HG03575 (cell line): ENCODE results near the gene AIF1.
A peak's percentile ranks its signal among the peaks of the same experiment; 100 is the strongest.

Experiments
- ATAC-seq: cut with Tn5 transposase; IDR thresholded peaks from one replicate; pipeline ENCODE4 v1.9.1; 2021; ENCODE audit not compliant: unreplicated experiment, insufficient number of reproducible peaks, low FRiP score; ENCODE audit errors: extremely low read depth

Gene AIF1

GRCh38 chr6:31614684-31615578 is at the start of gene AIF1:
Gene AIF1 (plus strand): TSS chr6:31615234. CDS start chr6:31615330, 96 bp downstream.
- ATAC-seq: no peak

DNA sequence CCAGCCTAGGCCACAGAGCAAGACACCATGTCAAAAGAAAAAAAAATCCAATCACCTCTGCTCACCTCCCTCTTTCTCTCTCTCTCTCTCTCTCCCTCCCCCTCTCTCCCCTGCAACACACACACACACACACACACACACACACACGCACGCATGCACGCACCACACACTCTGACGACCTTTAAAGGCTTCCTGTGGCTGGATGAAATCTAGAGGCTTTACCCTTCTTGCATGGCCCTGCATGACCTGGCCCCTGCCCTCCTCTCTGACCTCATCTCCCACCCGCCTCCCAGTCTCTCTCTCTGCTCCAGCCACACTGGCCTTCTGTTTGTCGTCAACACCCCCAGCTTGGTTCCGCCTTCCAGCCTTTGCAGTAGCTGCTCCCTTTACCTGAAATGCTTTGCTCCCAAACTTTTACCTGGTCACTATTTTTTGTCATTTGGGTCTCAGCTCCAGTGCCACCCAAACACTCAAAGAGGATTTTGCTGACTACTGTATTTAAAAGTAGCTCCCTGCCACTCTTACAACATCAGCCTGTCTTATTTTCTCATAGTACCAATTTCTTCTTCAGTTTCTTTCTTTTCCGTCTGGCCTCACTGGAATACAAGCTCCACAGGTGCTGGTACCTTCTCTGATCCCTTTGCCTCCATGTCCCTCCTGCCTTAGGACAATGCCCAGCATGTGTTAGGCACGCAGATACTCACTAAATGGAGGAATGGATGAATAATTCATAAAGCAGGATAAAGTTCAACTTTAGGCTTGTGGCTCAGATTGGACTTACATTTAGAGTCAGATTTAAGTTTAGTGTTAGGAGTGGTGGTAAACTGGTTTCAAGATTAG is 47.3 kb upstream of the AIF1 start:
- no peak for ATAC-seq

GRCh38 chr6:31568537-31568961 is 46.5 kb upstream of the AIF1 start:
- ATAC-seq: peak; percentile 33

DNA sequence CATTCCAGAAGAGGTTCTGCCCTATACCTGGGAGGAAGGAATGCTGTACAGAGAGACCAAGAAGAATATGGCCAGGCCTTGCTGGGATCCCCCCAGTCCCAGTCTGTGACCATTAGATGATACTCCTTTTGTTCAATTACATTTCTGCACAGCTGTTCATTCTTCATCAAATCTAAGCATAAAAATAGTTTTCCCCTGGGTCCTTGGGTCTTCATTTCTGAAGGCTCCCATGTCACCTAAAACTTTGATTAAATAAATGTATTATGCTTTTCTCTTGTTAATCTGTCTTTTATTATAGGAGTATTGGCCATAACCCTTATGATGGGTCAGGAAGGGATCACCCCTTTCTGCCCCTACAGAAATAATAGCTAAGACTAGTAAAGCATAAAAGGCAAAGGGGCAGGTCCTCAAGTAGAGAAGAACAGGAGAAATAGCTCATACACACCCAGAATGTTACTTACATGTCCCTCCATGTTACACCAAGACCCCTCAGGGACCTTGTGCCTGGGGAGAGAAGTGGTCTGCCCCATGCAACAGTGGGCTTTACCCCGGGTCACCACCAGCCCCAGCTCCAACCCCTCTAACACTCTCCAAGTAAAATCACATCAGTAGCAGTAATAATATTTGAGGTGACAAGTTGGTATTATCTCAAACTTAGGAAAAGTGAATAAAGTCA is 45.0 kb upstream of the AIF1 start:
- no peak for ATAC-seq

- peak; percentile 27 for ATAC-seq
Observed at GRCh38 chr6:31572041-31572911, 42.8 kb upstream of the AIF1 start, which contains the start of gene LTA. Gene LTA (plus strand): TSS chr6:31572289. CDS start chr6:31572743, 454 bp downstream.

DNA sequence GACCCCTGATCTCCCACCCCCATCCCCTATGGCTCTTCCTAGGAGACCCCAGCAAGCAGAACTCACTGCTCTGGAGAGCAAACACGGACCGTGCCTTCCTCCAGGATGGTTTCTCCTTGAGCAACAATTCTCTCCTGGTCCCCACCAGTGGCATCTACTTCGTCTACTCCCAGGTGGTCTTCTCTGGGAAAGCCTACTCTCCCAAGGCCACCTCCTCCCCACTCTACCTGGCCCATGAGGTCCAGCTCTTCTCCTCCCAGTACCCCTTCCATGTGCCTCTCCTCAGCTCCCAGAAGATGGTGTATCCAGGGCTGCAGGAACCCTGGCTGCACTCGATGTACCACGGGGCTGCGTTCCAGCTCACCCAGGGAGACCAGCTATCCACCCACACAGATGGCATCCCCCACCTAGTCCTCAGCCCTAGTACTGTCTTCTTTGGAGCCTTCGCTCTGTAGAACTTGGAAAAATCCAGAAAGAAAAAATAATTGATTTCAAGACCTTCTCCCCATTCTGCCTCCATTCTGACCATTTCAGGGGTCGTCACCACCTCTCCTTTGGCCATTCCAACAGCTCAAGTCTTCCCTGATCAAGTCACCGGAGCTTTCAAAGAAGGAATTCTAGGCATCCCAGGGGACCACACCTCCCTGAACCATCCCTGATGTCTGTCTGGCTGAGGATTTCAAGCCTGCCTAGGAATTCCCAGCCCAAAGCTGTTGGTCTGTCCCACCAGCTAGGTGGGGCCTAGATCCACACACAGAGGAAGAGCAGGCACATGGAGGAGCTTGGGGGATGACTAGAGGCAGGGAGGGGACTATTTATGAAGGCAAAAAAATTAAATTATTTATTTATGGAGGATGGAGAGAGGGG is 41.6 kb upstream of the AIF1 start:
- no peak for ATAC-seq

DNA sequence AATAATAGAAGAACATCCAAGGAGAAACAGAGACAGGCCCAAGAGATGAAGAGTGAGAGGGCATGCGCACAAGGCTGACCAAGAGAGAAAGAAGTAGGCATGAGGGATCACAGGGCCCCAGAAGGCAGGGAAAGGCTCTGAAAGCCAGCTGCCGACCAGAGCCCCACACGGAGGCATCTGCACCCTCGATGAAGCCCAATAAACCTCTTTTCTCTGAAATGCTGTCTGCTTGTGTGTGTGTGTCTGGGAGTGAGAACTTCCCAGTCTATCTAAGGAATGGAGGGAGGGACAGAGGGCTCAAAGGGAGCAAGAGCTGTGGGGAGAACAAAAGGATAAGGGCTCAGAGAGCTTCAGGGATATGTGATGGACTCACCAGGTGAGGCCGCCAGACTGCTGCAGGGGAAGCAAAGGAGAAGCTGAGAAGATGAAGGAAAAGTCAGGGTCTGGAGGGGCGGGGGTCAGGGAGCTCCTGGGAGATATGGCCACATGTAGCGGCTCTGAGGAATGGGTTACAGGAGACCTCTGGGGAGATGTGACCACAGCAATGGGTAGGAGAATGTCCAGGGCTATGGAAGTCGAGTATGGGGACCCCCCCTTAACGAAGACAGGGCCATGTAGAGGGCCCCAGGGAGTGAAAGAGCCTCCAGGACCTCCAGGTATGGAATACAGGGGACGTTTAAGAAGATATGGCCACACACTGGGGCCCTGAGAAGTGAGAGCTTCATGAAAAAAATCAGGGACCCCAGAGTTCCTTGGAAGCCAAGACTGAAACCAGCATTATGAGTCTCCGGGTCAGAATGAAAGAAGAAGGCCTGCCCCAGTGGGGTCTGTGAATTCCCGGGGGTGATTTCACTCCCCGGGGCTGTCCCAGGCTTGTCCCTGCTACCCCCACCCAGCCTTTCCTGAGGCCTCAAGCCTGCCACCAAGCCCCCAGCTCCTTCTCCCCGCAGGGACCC is 40.6 kb upstream of the AIF1 start:
- ATAC-seq: no peak

GRCh38 chr6:31575335-31575901 is 39.6 kb upstream of the AIF1 start, which contains the start of gene TNF:
Gene TNF (plus strand): TSS chr6:31575565. CDS start chr6:31575742, 177 bp downstream.
- no peak for ATAC-seq

GRCh38 chr6:31575952-31576685 is 38.9 kb upstream of the AIF1 start:
- ATAC-seq: no peak

GRCh38 chr6:31576897-31577578 is 38.0 kb upstream of the AIF1 start:
- ATAC-seq: no peak

GRCh38 chr6:31577579-31577966 is 37.5 kb upstream of the AIF1 start:
- no peak for ATAC-seq

GRCh38 chr6:31578184-31579118 is 36.6 kb upstream of the AIF1 start:
- no peak for ATAC-seq

GRCh38 chr6:31579119-31579505 is 35.9 kb upstream of the AIF1 start:
- no peak for ATAC-seq
